ENCODE measurements around the gene SCN10A.

- TF ChIP-seq CTCF (conservative IDR thresholded peaks at IDR 0.05), result no peak
- no peak for TF ChIP-seq ZFX (IDR thresholded peaks at IDR 0.05)
These were observed 11.8 kb upstream of the SCN10A start for GRCh38 chr3:38827791-38828190.

Data from C4-2B (cell line).